Common myeloid progenitor, CD34-positive (primary cell): ENCODE results near the gene SNTG2.
A peak's percentile ranks its signal among the peaks of the same experiment; 100 is the strongest.

Experiments
- CTCF ChIA-PET: fragments of 350-600 bp; sonication (Branson Sonifier 250); formaldehyde crosslinking; loops from one replicate; lab custom pipeline; 2021; ENCODE audit warnings: antibody characterized with exemption; lab: Charles Lee
- POLR2A ChIA-PET: fragments of 350-600 bp; sonication (Branson Sonifier 250); formaldehyde crosslinking; loops from one replicate; lab custom pipeline; 2021; ENCODE audit warnings: antibody characterized with exemption; lab: Charles Lee
- DNase-seq, 3 donors: peaks; one replicate each; pipeline versions ENCODE4 v3.0.0 to v3.0.0-alpha.2; 2013
- H3K27ac ChIP-seq, 2 experiments: 1 replicate in 1 of 2; 2 replicates in 1 of 2; pipeline ENCODE4 v1.7.0; 2013; ENCODE audit warnings: inconsistent platforms in 2 of 2, low read length in 2 of 2, mild to moderate bottlenecking in 2 of 2, low read depth in 1 of 2, moderate library complexity in 1 of 2; ENCODE audit not compliant: severe bottlenecking in 2 of 2, insufficient read depth in 1 of 2, poor library complexity in 1 of 2
- H3K27me3 ChIP-seq, 5 experiments: replicated peaks in 2 of 5; 1 replicate in 3 of 5; 2 replicates in 2 of 5; pipeline versions ENCODE4 v1.6.1 to v1.7.0; 2013; ENCODE audit warnings: low read length in 4 of 5, mild to moderate bottlenecking in 2 of 5, moderate library complexity in 2 of 5, inconsistent platforms in 1 of 5; ENCODE audit not compliant: insufficient read depth in 5 of 5, control insufficient read depth in 4 of 5
- H3K36me3 ChIP-seq, 4 experiments: 1 replicate in 2 of 4; 2 replicates in 2 of 4; pipeline versions ENCODE4 v1.6.1 to v1.7.0; 2013; ENCODE audit warnings: low read length in 3 of 4, control low read depth in 1 of 4, mild to moderate bottlenecking in 1 of 4; ENCODE audit not compliant: control insufficient read depth in 4 of 4, insufficient read depth in 4 of 4
- H3K4me1 ChIP-seq, 4 experiments: 1 replicate in 3 of 4; 2 replicates in 1 of 4; pipeline versions ENCODE4 v1.6.1 to v1.7.1; 2013; ENCODE audit warnings: low read length in 3 of 4, mild to moderate bottlenecking in 3 of 4, control low read depth in 1 of 4, inconsistent platforms in 1 of 4, moderate library complexity in 1 of 4; ENCODE audit not compliant: control insufficient read depth in 4 of 4, insufficient read depth in 4 of 4; ENCODE audit errors: control extremely low read depth in 1 of 4
- H3K4me3 ChIP-seq, 7 experiments: 1 replicate in 4 of 7; 2 replicates in 3 of 7; pipeline versions ENCODE4 v1.5.1 to v1.7.0; 2013; ENCODE audit warnings: mild to moderate bottlenecking in 7 of 7, low read length in 6 of 7, moderate library complexity in 6 of 7, inconsistent platforms in 2 of 7, low read depth in 2 of 7, control low read depth in 1 of 7; ENCODE audit not compliant: insufficient read depth in 4 of 7, control insufficient read depth in 1 of 7; ENCODE audit errors: extremely low read depth in 1 of 7
- H3K9me3 ChIP-seq, 5 experiments: 1 replicate in 4 of 5; 2 replicates in 1 of 5; pipeline versions ENCODE4 v1.6.1 to v1.7.1; 2013; ENCODE audit warnings: low read length in 4 of 5, mild to moderate bottlenecking in 2 of 5, inconsistent platforms in 1 of 5, low read depth in 1 of 5, moderate library complexity in 1 of 5; ENCODE audit not compliant: control insufficient read depth in 4 of 5, insufficient read depth in 2 of 5; ENCODE audit errors: control extremely low read depth in 1 of 5
- WGBS: methylation state at CpG from one replicate; pipeline ENCODE4 v1.1.5; 2013; ENCODE audit not compliant: insufficient coverage; 5-methylcytosine and 5-hydroxymethylcytosine counted together

SNTG2 gene

GRCh38 chr2:987789-988188 is 37.1 kb downstream of the SNTG2 start:
- Histone ChIP-seq H3K4me1 (peaks cover 0 to 7% (median 3%) of the 10 kb centered on the region in 4 experiments), H3K4me3 (no peak overlapping the region), H3K27ac (no peak overlapping the region), H3K9me3 (no peaks in the 10 kb centered on the region), H3K36me3 (no peaks in the 10 kb centered on the region), H3K27me3 (no peaks in the 10 kb centered on the region)
- WGBS = 93% methylated on average over 16 of the region's 16 CpGs
- POLR2A ChIA-PET = no interaction called here
- DNase-seq = no peak
- CTCF ChIA-PET = no interaction called here

DNA sequence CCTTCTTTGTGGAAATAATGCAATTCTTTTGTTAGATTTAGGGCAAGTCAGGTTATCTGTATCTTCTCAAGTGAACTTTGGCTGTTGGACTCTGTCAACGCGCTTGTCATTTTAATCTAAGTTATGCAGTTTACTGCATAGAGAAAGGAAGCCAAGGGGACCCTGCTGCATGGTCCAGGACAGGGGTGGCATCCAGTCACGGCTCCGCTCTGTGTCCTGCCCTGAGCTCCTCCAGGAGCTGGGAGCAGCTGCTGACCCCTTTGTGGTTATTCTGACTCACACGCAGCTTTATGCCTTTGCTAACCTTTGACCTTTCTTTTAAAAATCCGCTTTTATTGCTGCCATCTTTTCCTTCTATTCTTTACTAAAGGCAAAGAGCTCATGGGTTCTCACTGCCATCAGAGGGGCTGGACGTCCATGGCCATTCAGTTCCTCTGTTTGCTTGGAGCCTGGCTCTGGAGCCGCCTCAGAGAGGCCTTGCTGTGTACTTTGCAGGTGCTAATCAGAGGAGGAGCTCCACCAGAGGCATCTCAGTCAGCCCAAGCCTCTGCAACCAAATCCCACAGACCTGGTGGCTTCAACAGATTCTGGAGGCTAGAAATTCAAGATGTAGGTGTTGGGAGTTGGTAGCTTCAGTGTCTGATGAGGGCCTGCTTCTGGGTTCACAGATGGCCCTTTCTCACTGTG is 39.3 kb downstream of the SNTG2 start:
- no peak overlapping the region for H3K4me3 ChIP-seq
- no peak overlapping the region for H3K27ac ChIP-seq
- H3K27me3 ChIP-seq = no peaks in the 10 kb centered on the region
- H3K9me3 ChIP-seq = peaks cover 0 to 1% (median 0%) of the 10 kb centered on the region in 5 experiments
- DNase-seq = no peak
- peaks cover 0 to 5% (median 1%) of the 10 kb centered on the region in 4 experiments for H3K4me1 ChIP-seq
- no peaks in the 10 kb centered on the region for H3K36me3 ChIP-seq
- 93% methylated on average over 8 of the region's 8 CpGs for WGBS
- ChIA-PET CTCF (no interaction called here), POLR2A (no interaction called here)

GRCh38 chr2:990970-991369 is 40.3 kb downstream of the SNTG2 start:
- Histone ChIP-seq H3K9me3 (peaks cover 0 to 2% (median 0%) of the 10 kb centered on the region in 5 experiments), H3K27ac (no peak overlapping the region), H3K4me1 (peaks cover 0 to 5% (median 2%) of the 10 kb centered on the region in 4 experiments), H3K36me3 (no peaks in the 10 kb centered on the region), H3K27me3 (no peaks in the 10 kb centered on the region), H3K4me3 (no peak overlapping the region)
- ChIA-PET POLR2A (no interaction called here), CTCF (no interaction called here)
- no peak for DNase-seq

- H3K36me3 ChIP-seq = no peaks in the 10 kb centered on the region
- WGBS = no CpG with 5 or more reads among the region's 2 CpGs
Observed at GRCh38 chr2:1002350-1002749, 51.7 kb downstream of the SNTG2 start.

DNA sequence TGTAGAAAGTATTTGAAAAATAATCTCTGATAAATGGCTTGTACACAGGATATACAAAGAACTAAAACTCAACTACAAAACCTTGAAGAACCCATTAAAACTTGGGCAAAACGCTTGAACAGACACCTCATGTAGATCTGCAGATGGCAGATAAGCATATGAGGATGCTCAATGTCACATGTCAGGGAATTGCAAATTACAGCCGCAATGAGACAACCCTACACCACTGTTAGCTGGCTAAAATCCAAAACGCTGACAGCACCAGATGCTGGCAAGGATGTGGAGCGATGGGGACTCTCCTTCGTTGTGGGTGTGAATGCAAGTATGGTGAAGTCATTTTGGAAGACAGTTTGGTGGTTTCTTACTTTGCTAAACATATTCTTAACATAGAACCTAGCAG is 53.7 kb downstream of the SNTG2 start:
- Histone ChIP-seq H3K4me3 (no peak overlapping the region), H3K27me3 (no peaks in the 10 kb centered on the region), H3K9me3 (peaks cover 0 to 2% (median 0%) of the 10 kb centered on the region in 5 experiments), H3K4me1 (no peaks in the 10 kb centered on the region), H3K27ac (no peak overlapping the region), H3K36me3 (no peaks in the 10 kb centered on the region)
- no peak for DNase-seq
- CTCF ChIA-PET = no interaction called here
- POLR2A ChIA-PET = no interaction called here
- 87% methylated on average over 2 of the region's 5 CpGs for WGBS

More at GRCh38 chr2:1002350-1002749, 51.7 kb downstream of the SNTG2 start:
- H3K27ac ChIP-seq = no peak overlapping the region
- ChIA-PET CTCF (no interaction called here), POLR2A (no interaction called here)
- DNase-seq = no peak
- no peaks in the 10 kb centered on the region for H3K4me1 ChIP-seq
- peaks cover 0 to 2% (median 0%) of the 10 kb centered on the region in 5 experiments for H3K9me3 ChIP-seq
- no peaks in the 10 kb centered on the region for H3K27me3 ChIP-seq
- H3K4me3 ChIP-seq = no peak overlapping the region

GRCh38 chr2:1010415-1010930 is 59.8 kb downstream of the SNTG2 start:
- Histone ChIP-seq H3K36me3 (no peaks in the 10 kb centered on the region), H3K27ac (no peak overlapping the region), H3K4me3 (no peak overlapping the region), H3K4me1 (peaks cover 0 to 12% (median 5%) of the 10 kb centered on the region in 4 experiments), H3K9me3 (no peaks in the 10 kb centered on the region), H3K27me3 (peaks cover 0 to 7% (median 0%) of the 10 kb centered on the region in 5 experiments)
- POLR2A ChIA-PET = no interaction called here
- CTCF ChIA-PET = no interaction called here
- peak; percentile 29 to 62 (median 52) for DNase-seq
- 5% methylated on average over 5 of the region's 7 CpGs for WGBS

DNA sequence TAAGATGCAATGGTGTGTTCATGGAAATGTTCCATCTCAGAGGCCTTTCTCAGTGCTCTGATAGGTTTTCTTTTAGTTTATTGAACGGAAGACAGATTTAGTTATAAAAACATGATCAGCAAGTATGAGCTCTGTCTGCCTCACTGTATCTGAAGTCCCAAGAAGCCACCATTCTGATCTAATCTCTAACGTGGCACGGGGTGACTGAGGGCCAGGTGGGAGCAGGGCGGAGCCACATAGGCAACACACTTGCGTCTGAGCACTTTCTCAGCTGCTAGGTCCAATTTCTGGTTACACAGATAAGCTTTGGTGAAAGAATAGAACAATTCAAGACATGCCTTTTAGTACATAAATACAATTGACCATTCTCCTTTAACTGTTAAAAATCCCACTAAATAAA is 60.4 kb downstream of the SNTG2 start:
- no peaks in the 10 kb centered on the region for H3K9me3 ChIP-seq
- no peak for DNase-seq
- 56% methylated on average over 5 of the region's 5 CpGs for WGBS

More for the DNA sequence above, 60.4 kb downstream of the SNTG2 start:
- H3K36me3 ChIP-seq = no peaks in the 10 kb centered on the region
- H3K27me3 ChIP-seq = peaks cover 0 to 10% (median 2%) of the 10 kb centered on the region in 5 experiments
- H3K4me1 ChIP-seq = peaks cover 0 to 12% (median 5%) of the 10 kb centered on the region in 4 experiments
- CTCF ChIA-PET = no interaction called here
- no peak overlapping the region for H3K27ac ChIP-seq
- no peak overlapping the region for H3K4me3 ChIP-seq
- POLR2A ChIA-PET = no interaction called here
